GM13977 (cell line): ENCODE measurements around the gene ERCC2.
"Not testable (repeated sequence)": the region's sequence is repeated elsewhere in the genome, so short reads cannot be mapped to it uniquely, and the experiment has no call there.

Experiments
- DNase-seq: peaks from one replicate; pipeline ENCODE4 v3.0.0; 2012; ENCODE audit warnings: low spot score
- in situ Hi-C: fragments of 300-500 bp; cut with MboI; formaldehyde crosslinking; loops from one replicate; pipeline ENCODE4 v1.12.0; 2022; ENCODE audit warnings: low sequenced_read_pairs, low pct_unique_long_range_greater_than_20kb, mixed read lengths, inconsistent platforms; ENCODE audit not compliant: unreplicated experiment
- TF ChIP-seq, protein P1 (sequence below): IDR thresholded peaks from 2 replicates; pipeline ENCODE4 v1.5.1; 2012; ENCODE audit warnings: mild to moderate bottlenecking, control low read depth; ENCODE audit not compliant: insufficient read depth; ENCODE audit errors: extremely low read depth, missing control alignments

ERCC2 gene

DNA sequence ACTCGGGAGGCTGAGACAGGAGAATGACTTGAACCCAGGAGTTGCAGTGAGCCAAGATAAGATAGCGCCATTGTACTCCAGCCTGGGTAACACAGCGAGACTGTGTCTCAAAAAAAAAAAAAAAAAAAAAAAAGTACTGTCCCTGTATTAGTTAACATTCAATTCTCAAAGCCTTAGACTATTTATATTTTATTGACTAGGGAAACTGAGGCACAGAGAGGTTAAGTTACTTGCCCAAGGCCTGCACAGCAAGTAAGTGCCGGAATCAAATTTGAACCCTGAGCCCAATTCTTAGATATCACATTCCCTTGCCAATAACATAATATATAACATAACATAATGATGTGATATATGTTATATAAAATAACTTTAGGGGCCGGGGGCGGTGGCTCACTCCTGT lies 30.7 kb downstream of the ERCC2 start:
- TF ChIP-seq, protein P1, sequence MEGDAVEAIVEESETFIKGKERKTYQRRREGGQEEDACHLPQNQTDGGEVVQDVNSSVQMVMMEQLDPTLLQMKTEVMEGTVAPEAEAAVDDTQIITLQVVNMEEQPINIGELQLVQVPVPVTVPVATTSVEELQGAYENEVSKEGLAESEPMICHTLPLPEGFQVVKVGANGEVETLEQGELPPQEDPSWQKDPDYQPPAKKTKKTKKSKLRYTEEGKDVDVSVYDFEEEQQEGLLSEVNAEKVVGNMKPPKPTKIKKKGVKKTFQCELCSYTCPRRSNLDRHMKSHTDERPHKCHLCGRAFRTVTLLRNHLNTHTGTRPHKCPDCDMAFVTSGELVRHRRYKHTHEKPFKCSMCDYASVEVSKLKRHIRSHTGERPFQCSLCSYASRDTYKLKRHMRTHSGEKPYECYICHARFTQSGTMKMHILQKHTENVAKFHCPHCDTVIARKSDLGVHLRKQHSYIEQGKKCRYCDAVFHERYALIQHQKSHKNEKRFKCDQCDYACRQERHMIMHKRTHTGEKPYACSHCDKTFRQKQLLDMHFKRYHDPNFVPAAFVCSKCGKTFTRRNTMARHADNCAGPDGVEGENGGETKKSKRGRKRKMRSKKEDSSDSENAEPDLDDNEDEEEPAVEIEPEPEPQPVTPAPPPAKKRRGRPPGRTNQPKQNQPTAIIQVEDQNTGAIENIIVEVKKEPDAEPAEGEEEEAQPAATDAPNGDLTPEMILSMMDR, result no peak
- in situ Hi-C loops, result no loop called here
- no peak for DNase-seq

DNA sequence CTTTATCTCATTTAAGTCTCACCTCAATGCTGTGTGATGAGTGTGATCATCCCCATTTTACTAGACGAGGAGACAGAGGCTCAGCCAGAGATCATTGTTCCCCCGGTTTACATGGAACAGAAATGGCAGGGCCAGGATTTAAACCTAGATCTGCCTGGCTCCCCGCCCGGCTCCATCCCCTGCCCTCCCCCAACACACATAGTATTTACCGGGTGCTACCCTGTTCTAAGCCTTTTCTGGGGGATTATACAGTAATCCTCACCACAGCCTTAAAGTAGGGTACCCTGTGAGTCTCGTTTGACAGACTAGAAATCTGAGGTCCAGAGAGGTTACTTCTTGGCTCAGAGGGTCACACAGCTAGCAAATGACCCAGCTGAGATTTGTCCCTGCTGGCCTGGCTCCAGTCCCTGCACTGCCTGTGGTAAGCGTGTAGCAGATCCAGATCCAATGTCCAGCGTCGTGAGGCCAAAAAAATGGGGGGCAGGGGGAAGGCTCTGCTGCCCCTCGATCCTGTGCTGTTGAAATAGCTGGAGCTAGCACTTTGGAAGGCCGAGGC lies 33.6 kb downstream of the ERCC2 start:
- TF ChIP-seq, protein P1, result no peak
- in situ Hi-C loops, result no loop called here
- no peak for DNase-seq

DNA sequence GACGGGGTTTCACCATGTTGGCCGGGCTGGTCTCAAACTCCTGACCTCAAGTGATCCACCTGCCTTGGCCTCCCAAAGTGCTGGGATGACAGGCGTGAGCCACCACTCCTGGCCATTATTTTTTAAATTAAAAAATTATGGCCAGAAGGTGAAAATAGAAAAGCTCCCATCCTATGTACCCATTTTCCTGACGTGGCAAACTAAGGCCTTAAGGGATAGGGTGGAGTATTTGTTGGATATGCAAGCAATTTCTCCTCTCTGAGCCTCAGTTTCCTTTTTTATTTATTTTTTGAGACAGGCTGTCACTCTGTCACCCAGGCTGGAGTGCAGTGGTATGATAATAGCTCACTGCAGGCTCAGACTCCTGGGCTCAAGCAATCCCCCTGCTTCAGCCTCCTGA lies 35.5 kb downstream of the ERCC2 start:
- DNase-seq, in situ Hi-C loops: not testable (repeated sequence)

DNA sequence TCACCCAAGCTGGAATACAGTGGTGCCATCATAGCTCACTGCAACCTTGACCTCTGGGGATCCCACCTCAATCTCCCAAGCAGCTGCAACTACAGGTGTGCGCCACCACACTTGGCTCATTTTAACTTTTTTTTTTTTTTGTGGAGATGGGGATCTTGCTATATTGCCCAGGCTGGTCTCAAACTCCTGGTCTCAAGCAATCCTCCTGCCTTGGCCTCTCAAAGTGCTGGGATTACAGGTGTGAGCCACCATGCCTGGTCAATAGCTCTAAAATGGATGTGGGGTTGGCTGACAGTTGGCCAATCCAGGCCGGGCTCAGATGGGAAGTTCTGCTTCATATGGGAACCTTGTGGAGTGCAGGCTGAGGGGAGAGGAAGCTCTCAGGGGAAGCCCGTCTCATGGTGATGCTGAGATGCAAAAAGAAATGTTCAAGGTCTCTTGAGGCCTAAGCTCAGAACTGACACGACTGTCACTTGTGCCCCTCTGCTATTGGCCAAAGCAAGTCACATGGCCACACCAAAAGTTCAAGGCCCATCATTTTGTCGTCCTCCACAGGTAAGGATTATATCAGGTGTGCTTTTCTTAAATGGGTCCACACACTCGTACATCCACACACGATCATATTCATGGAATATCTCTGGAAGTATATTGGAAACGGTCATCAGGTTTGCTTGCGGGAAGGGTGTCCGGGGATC lies 36.6 kb downstream of the ERCC2 start:
- no peak for DNase-seq
- in situ Hi-C loops, result no loop called here
- TF ChIP-seq, protein P1, result no peak

DNA sequence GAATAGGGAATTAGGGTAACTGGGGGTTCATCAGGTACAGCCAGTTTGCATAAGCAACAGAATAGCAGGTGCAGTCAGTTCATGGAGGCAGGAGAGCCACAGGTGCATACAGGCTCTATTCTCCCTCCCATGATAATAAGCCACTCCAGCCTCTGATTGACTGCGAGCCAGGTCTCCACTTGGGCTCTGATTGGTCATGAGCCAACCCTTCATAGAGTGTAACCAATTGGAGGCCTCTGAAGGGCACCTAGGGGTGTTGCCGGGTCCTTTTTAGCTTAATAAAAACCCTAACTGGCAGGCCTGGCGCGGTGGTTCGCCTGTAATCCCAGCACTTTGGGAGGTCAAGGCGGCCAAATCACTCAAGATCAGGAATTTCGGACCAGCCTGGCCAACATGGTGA lies 39.0 kb downstream of the ERCC2 start:
- DNase-seq, result no peak
- in situ Hi-C loops, result no loop called here
- TF ChIP-seq, protein P1, result no peak

DNA sequence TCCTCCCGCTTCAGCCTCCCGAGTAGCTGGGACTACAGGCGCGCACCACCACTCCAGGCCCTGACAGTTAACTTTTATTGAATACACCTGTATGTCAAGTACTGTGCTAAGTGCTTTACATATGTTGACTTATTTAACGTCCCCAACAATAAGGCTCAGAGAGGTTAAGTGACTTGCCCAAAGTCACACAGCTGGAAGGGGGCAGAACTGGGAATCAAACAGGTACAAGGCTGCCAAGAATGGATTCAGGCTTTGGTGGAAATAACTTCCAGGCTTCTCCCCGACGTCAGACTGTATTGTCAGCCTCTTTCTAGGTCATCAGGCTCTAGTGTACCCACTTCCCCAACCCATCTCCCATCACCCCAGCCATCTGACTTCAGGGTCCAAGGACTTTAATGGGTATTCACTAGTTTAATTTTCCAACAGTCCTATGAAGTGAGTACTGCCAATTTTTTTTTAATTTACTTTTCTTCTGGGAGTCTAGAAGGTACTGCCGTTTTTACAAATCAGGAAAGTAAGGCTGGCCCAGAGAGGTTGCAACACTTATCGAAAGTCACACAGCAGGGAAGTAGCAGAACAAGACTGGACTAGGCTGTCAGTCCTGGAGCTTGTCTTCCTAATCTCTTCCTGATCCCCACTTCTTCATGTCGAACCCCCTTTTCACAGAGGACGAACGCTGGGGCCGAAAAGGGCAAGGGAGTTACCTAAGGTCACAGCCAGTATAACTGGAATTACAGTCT lies 42.8 kb downstream of the ERCC2 start:
- in situ Hi-C loops, result no loop called here
- TF ChIP-seq, protein P1, result no peak
- DNase-seq, result no peak

DNA sequence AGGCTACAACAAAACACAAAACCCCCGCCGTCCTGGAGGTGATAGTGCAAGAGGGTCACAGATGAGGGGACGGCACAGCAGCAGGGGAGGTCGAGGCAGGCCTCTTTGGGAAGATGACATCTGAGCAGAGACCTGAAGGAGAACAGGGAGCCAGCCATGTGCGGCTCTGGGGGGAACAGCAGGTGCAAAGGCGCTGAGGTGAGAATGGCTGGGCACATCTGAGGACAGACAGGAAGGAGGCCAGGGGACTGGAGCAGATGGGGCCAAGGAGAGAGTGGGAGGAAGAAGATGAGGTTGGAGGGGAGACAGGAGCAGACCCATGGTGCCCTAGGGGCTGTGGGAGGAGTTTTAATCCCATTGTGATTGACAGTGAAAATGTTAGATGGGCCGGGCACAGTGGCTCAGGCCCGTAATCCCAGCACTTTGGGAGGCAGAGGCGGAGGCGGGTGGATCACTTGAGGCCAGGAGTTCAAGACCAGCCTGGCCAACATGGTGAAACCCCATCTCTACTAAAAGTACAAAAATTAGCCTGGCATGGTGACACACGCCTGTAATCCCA lies 45.9 kb downstream of the ERCC2 start:
- TF ChIP-seq, protein P1, result no peak
- in situ Hi-C loops, result no loop called here
- no peak for DNase-seq
